ENCODE measurements around the gene LGALS7B. TPM values are rescaled to one million over a fixed set of nuclear protein-coding genes. Genes with fewer than 3 reads are reported as not detected.

LGALS7B gene
- total and polyA plus RNA-seq, 10 of the 15 experiments (the other 5 are each of a cell fraction or from before 2014, with no cell fraction given), result not detected

DNA sequence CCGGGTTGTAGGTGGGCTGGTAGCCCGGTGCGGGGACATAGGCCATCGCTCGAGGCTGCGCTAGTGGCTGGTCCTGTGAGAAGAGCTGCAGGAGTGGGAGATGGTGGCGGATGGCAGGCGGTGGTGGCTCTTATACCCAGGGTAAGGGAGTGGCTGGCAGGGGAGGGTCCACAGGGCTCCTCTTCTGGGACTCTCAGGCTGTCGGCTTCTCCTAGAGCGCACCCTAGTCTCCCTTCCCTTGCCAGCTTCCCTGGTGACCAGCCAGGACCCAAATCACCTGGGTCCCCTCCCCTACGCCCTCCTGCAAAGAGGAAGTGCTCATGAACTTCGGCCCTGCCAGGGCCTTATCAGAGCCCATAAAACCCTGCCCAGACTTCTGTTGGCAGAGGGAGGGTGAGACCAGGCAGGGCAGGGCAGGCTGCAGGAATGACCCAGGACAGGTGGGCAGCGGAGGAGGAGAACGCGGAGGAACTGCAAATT lies 23.9 kb downstream of the LGALS7B start, which contains the start of gene LGALS4 (continued):
- TF ChIP-seq BCL3 (IDR thresholded peaks at IDR 0.05; ENCODE audit: borderline replicate concordance, insufficient read depth, low read depth, low read length, poor library complexity, severe bottlenecking), result no peak

- Histone ChIP-seq H3K79me2 (ENCODE audit: control insufficient read depth, insufficient read depth, low read length) (no peaks in the 10 kb centered on the region), H3K4me3 (no peak overlapping the region), H3K9ac (ENCODE audit: control insufficient read depth, insufficient read depth, low read length) (no peak overlapping the region), H3K9me3 (replicated peaks; ENCODE audit: control insufficient read depth, insufficient read depth, low read length) (no peaks in the 10 kb centered on the region), H3K4me1 (ENCODE audit: control insufficient read depth, insufficient read depth, low read length) (no peaks in the 10 kb centered on the region), H3K36me3 (ENCODE audit: control insufficient read depth in 2 of 2, insufficient read depth in 2 of 2, low read length in 1 of 2) (peaks cover 3% of the 10 kb centered on the region in 2 experiments; a peak in 2 of 4 replicates), H3K27ac (ENCODE audit: control insufficient read depth, insufficient read depth) (no peak overlapping the region), H2AFZ (ENCODE audit: control insufficient read depth, low read depth, low read length) (no peak overlapping the region), H3K4me2 (ENCODE audit: control insufficient read depth, insufficient read depth) (no peak overlapping the region), H4K20me1 (ENCODE audit: control insufficient read depth, insufficient read depth) (no peaks in the 10 kb centered on the region), H3K27me3 (replicated peaks in 1 of 2; ENCODE audit: control insufficient read depth in 2 of 2, insufficient read depth in 2 of 2, low read length in 1 of 2) (no peaks in the 10 kb centered on the region)
- TF ChIP-seq, protein P1, sequence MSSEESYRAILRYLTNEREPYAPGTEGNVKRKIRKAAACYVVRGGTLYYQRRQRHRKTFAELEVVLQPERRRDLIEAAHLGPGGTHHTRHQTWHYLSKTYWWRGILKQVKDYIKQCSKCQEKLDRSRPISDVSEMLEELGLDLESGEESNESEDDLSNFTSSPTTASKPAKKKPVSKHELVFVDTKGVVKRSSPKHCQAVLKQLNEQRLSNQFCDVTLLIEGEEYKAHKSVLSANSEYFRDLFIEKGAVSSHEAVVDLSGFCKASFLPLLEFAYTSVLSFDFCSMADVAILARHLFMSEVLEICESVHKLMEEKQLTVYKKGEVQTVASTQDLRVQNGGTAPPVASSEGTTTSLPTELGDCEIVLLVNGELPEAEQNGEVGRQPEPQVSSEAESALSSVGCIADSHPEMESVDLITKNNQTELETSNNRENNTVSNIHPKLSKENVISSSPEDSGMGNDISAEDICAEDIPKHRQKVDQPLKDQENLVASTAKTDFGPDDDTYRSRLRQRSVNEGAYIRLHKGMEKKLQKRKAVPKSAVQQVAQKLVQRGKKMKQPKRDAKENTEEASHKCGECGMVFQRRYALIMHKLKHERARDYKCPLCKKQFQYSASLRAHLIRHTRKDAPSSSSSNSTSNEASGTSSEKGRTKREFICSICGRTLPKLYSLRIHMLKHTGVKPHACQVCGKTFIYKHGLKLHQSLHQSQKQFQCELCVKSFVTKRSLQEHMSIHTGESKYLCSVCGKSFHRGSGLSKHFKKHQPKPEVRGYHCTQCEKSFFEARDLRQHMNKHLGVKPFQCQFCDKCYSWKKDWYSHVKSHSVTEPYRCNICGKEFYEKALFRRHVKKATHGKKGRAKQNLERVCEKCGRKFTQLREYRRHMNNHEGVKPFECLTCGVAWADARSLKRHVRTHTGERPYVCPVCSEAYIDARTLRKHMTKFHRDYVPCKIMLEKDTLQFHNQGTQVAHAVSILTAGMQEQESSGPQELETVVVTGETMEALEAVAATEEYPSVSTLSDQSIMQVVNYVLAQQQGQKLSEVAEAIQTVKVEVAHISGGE (CRISPR knock-in tag; IDR thresholded peaks at IDR 0.05), result no peak
- TF ChIP-seq NKRF (conservative IDR thresholded peaks at IDR 0.05) (no peak), SPI1 (IDR thresholded peaks at IDR 0.05; ENCODE audit: borderline replicate concordance, insufficient read depth, low read depth, low read length) (no peak), NR2C2 (IDR thresholded peaks at IDR 0.05; ENCODE audit: borderline replicate concordance, control insufficient read depth, insufficient read length, low read depth) (no peak), MAX (IDR thresholded peaks at IDR 0.05; ENCODE audit: low read depth, low read length) (no peak), SREBF1 (IDR thresholded peaks at IDR 0.05; ENCODE audit: low read length) (no peak), CBX5 (IDR thresholded peaks at IDR 0.05; ENCODE audit: low read depth) (no peak), ELK1 (IDR thresholded peaks at IDR 0.05; ENCODE audit: low read depth, low read length) (no peak), SUZ12 (IDR thresholded peaks at IDR 0.05; ENCODE audit: unreplicated experiment) (no peak)
- WGBS (ENCODE audit: insufficient coverage, insufficient replicate concordance, low lambda C conversion rate, missing lambda C conversion rate), result 94% methylated on average over 6 of the region's 6 CpGs
- no peak for ATAC-seq
- ChIA-PET CTCF (interaction anchor here (1.3 kb wide), 3 partner anchors 12 to 73 kb away, joined by 3 to 4 read pairs (median 3); no protein-coding TSS in a partner anchor), POLR2A (no interaction called here), SMC1A (ENCODE audit: uncharacterized antibody, unreplicated experiment) (no interaction called here), RAD21 (ENCODE audit: unreplicated experiment) (no interaction called here)
- BruUV-seq (replicated peaks), result no TSS peak
- intact Hi-C loops (cut with micrococcal nuclease; ENCODE audit: unreplicated experiment) (no loop called here), in situ Hi-C loops (cut with MboI) (no loop called here)
- FAIRE-seq, result no peak
- no peak for DNase-seq (ENCODE audit: low read depth, low spot score)
Measured at GRCh38 chr19:38813323-38813722, 24.3 kb downstream of the LGALS7B start.

Measured in GM12878 (cell line).